MM.1S (cell line): ENCODE data around the gene COX6A1.

Source experiments
- DNase-seq: peaks from one replicate; pipeline ENCODE4 v3.0.0-alpha.2; 2015
- H2AFZ ChIP-seq: fragments of 300-600 bp; sonication (generic); 2 replicates; pipeline ENCODE4 v1.6.0; 2016; ENCODE audit warnings: antibody characterized with exemption, low read length
- H3F3A ChIP-seq: fragments of 300-600 bp; sonication (generic); 2 replicates; pipeline ENCODE4 v1.6.1; 2016; ENCODE audit warnings: mild to moderate bottlenecking, antibody characterized with exemption, low read length, moderate library complexity, mixed read lengths; ENCODE audit not compliant: insufficient read depth
- H3K27ac ChIP-seq: fragments of 300-600 bp; sonication (generic); 2 replicates; pipeline ENCODE4 v1.5.1; 2016; ENCODE audit warnings: mild to moderate bottlenecking, low read length
- H3K27me3 ChIP-seq: fragments of 300-600 bp; sonication (generic); replicated peaks from 2 replicates; pipeline ENCODE4 v1.6.0; 2016; ENCODE audit warnings: low read length; ENCODE audit not compliant: insufficient read depth
- H3K36me3 ChIP-seq: fragments of 300-600 bp; sonication (generic); replicated peaks from 2 replicates; pipeline ENCODE4 v1.6.1; 2016; ENCODE audit warnings: mild to moderate bottlenecking, low read length, mixed read lengths; ENCODE audit not compliant: insufficient read depth
- H3K4me1 ChIP-seq: fragments of 300-600 bp; sonication (generic); 2 replicates; pipeline ENCODE4 v1.6.1; 2016; ENCODE audit warnings: low read length, mixed read lengths
- H3K4me2 ChIP-seq: fragments of 300-600 bp; sonication (generic); 2 replicates; pipeline ENCODE4 v1.6.0; 2016; ENCODE audit warnings: low read depth, low read length
- H3K4me3 ChIP-seq: fragments of 300-600 bp; sonication (generic); 2 replicates; pipeline ENCODE4 v1.5.1; 2016; ENCODE audit warnings: low read length, mixed read lengths
- H3K79me2 ChIP-seq: fragments of 300-600 bp; sonication (generic); 2 replicates; pipeline ENCODE4 v1.6.1; 2016; ENCODE audit warnings: mixed run types, low read length, mixed read lengths
- H3K9ac ChIP-seq: fragments of 300-600 bp; sonication (generic); 2 replicates; pipeline ENCODE4 v1.6.1; 2016; ENCODE audit warnings: low read length, mixed read lengths
- H3K9me2 ChIP-seq: fragments of 300-600 bp; sonication (generic); replicated peaks from 2 replicates; pipeline ENCODE4 v1.6.1; 2016; ENCODE audit warnings: mild to moderate bottlenecking, low read length, mixed read lengths; ENCODE audit not compliant: insufficient read depth
- H3K9me3 ChIP-seq: fragments of 300-600 bp; sonication (generic); replicated peaks from 2 replicates; pipeline ENCODE4 v1.6.1; 2016; ENCODE audit warnings: mild to moderate bottlenecking, low read length, mixed read lengths; ENCODE audit not compliant: insufficient read depth
- H4K20me1 ChIP-seq: fragments of 300-600 bp; sonication (generic); 2 replicates; pipeline ENCODE4 v1.6.1; 2016; ENCODE audit warnings: mild to moderate bottlenecking, low read length, moderate library complexity, mixed read lengths; ENCODE audit not compliant: insufficient read depth
- EZH2 ChIP-seq: fragments of 300-600 bp; sonication (generic); optimal IDR thresholded peaks from 2 replicates; pipeline ENCODE3; 2017; ENCODE audit warnings: low read depth, mild to moderate bottlenecking, antibody characterized with exemption, low read length, mixed read lengths
- EZH2phosphoT487 ChIP-seq: fragments of 300-600 bp; sonication (generic); IDR thresholded peaks from 2 replicates; pipeline ENCODE4 v1.6.1; 2018; ENCODE audit warnings: antibody characterized with exemption, low read length
- TF ChIP-seq, protein P1 (sequence below): fragments of 300-600 bp; sonication (generic); IDR thresholded peaks from 2 replicates; pipeline ENCODE4 v1.5.1; 2016; ENCODE audit warnings: antibody characterized with exemption, low read length, mixed read lengths

The COX6A1 gene

DNA sequence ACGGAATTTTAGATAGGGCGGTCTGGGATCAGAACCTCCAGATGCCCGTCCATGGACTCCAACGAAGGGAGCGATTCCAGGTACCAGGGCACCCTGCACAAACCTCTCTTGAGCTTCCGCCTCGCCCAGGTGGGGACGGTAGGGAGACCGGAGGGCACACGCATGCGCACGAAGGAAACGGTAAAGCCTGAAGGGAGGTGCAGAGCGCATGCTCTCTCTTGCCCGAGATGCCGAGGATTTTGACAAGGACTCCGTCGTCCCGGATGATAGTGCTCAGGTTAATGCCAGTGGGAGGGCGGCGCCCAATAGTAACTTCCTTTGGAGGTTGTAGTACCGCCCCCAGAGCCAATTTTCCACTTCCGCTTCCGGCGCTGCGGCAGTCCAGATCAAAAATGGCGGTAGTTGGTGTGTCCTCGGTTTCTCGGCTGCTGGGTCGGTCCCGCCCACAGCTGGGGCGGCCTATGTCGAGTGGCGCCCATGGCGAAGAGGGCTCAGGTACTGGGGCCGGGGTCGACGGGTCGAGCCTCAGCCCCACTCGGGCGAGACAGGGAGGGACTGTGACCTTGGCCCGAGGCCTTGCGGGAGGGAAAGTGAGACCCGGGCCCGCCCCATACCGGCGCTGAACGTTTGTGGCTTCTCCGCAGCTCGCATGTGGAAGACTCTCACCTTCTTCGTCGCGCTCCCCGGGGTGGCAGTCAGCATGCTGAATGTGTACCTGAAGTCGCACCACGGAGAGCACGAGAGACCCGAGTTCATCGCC is at the start of gene COX6A1:
COX6A1 (plus strand) TSS at position 379 of the 760 bp plus-strand sequence; CDS start at position 393, 14 bp downstream.
- Histone ChIP-seq H3K36me3 (no peaks in the 10 kb centered on the region), H2AFZ (peak within 1 kb of the TSS; percentile 79), H3K27ac (peak within 1 kb of the TSS; percentile 38; the same call in 1 of the 2 replicates), H3F3A (no peaks in the 10 kb centered on the region; the same call in 1 of the 2 replicates), H3K27me3 (no peaks in the 10 kb centered on the region), H3K4me1 (0 out of 2 replicates have a peak, but pooled peaks cover 3% of the 10 kb centered on the region), H3K9me2 (no peaks in the 10 kb centered on the region), H3K9ac (peak within 1 kb of the TSS; percentile 66; the same call in 1 of the 2 replicates), H4K20me1 (no peaks in the 10 kb centered on the region), H3K4me2 (peak within 1 kb of the TSS; percentile 66; the same call in 1 of the 2 replicates), H3K9me3 (no peaks in the 10 kb centered on the region), H3K79me2 (peaks cover 39% of the 10 kb centered on the region), H3K4me3 (peak within 1 kb of the TSS; percentile 79)
- TF ChIP-seq EZH2phosphoT487, result no peak
- TF ChIP-seq, protein P1, sequence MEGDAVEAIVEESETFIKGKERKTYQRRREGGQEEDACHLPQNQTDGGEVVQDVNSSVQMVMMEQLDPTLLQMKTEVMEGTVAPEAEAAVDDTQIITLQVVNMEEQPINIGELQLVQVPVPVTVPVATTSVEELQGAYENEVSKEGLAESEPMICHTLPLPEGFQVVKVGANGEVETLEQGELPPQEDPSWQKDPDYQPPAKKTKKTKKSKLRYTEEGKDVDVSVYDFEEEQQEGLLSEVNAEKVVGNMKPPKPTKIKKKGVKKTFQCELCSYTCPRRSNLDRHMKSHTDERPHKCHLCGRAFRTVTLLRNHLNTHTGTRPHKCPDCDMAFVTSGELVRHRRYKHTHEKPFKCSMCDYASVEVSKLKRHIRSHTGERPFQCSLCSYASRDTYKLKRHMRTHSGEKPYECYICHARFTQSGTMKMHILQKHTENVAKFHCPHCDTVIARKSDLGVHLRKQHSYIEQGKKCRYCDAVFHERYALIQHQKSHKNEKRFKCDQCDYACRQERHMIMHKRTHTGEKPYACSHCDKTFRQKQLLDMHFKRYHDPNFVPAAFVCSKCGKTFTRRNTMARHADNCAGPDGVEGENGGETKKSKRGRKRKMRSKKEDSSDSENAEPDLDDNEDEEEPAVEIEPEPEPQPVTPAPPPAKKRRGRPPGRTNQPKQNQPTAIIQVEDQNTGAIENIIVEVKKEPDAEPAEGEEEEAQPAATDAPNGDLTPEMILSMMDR, result no peak; the same call in 1 of the 2 replicates
- no peak for TF ChIP-seq EZH2
- peak; percentile 97 for DNase-seq

DNA sequence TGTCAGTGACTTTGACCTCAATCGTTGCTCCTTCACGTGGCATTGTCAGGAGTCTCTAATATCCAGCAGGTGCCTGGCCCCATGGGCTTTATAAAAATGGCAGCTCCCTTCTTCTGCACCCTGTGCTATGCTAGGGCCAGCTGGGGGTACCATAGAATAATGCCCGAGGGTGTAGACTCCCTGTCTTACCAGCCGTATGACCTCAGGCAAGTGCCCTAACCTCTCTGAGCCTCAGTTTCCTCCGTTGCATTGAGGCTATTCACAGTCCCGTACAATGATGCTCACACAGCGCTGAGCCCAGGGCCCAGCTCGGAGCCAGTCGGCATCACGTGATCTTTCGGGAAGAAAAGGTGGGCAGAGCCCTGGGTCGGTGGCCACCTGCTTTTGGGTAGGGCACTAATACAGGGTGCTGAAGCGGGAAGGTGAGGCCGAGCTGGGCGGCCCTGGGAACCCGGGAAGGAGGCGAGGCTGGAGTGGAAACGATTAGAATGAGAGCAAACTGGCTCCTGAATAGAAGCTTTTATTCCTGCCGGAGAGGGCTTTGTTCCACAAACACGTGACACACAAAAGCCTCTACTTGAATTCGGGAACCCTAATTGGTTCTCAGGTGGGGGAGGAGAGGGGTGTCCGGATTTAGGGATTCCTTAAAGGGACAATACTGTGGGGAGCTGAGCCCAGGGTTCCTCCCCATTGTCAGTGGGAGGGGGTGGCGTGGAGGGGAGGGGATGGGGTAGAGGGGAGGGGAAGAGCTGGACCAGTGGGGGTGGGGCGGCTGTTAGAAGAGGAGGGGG is 49.0 kb upstream of the COX6A1 start:
- no peaks in the 10 kb centered on the region for H3K27me3 ChIP-seq
- H3K9me3 ChIP-seq, result no peaks in the 10 kb centered on the region
- no peak overlapping the region for H3K4me2 ChIP-seq
- H2AFZ ChIP-seq, result no peak overlapping the region
- no peak overlapping the region for H3K4me3 ChIP-seq
- H3K4me1 ChIP-seq, result no peaks in the 10 kb centered on the region
- no peaks in the 10 kb centered on the region for H4K20me1 ChIP-seq
- H3K36me3 ChIP-seq, result no peaks in the 10 kb centered on the region
- H3K27ac ChIP-seq, result no peak overlapping the region
- H3K9me2 ChIP-seq, result no peaks in the 10 kb centered on the region
- no peaks in the 10 kb centered on the region for H3F3A ChIP-seq
- no peak for DNase-seq
- no peak overlapping the region for H3K9ac ChIP-seq
- H3K79me2 ChIP-seq, result no peaks in the 10 kb centered on the region
- no peak for TF ChIP-seq EZH2phosphoT487
- no peak for TF ChIP-seq EZH2
- TF ChIP-seq, protein P1, result no peak

DNA sequence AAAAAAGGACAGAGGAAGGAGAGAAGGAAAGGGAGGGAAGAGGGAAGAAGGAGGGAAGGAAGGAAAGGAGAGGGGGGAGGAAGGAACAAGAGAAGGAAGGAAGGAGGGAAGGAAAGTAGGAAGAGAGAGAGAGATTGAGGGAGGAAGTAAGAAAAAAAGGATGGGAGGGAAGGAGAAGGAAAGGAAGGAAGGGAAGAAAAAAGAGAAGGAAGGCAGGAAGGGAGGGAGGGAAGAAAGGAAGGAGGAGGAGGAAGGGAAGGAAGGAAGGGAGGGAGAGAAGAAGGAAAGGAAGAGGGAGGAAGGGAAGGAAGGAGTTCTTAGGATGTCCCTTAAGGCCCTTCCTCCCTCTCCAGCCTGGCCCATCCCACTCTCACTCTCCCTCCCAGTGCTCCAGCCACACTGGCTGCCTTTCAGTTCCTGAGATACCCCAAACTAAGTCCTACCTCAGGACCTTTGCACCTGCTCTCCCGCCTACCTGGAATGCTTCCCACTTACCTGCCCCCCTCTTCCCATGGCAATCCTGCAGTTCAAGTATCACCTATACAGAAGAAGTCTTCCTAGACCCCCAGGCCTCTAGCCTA is 47.3 kb upstream of the COX6A1 start:
- Histone ChIP-seq H3F3A (no peaks in the 10 kb centered on the region), H3K36me3 (no peaks in the 10 kb centered on the region), H3K27ac (no peak overlapping the region), H3K27me3 (no peaks in the 10 kb centered on the region), H3K4me3 (no peak overlapping the region), H3K9me2 (no peaks in the 10 kb centered on the region), H3K79me2 (no peaks in the 10 kb centered on the region), H2AFZ (no peak overlapping the region), H3K9ac (no peak overlapping the region), H3K4me1 (no peaks in the 10 kb centered on the region), H3K9me3 (no peaks in the 10 kb centered on the region), H3K4me2 (no peak overlapping the region), H4K20me1 (no peaks in the 10 kb centered on the region)
- DNase-seq, result no peak
- TF ChIP-seq EZH2, result no peak
- no peak for TF ChIP-seq EZH2phosphoT487
- TF ChIP-seq, protein P1, result no peak
